Keratinocyte (primary cell): Measurements from ENCODE around the gene KIAA0825.

ENCODE experiments used
- EZH2 ChIP-seq: IDR thresholded peaks from one replicate; pipeline ENCODE4 v1.6.1; 2012; ENCODE audit warnings: inconsistent platforms, mild to moderate bottlenecking, low read length, moderate library complexity
- TF ChIP-seq, protein P1 (sequence below), 3 experiments: IDR thresholded peaks in 1 of 3; conservative IDR thresholded peaks in 1 of 3; optimal IDR thresholded peaks in 1 of 3; 2 replicates in 2 of 3; 3 replicates in 1 of 3; pipeline versions ENCODE3 to v1.5.1; 2011; ENCODE audit warnings: low read length in 3 of 3, mild to moderate bottlenecking in 3 of 3, moderate library complexity in 2 of 3, control low read depth in 1 of 3, inconsistent platforms in 1 of 3; ENCODE audit not compliant: insufficient read depth in 2 of 3; ENCODE audit errors: extremely low read depth in 1 of 3

- TF ChIP-seq, protein P1, sequence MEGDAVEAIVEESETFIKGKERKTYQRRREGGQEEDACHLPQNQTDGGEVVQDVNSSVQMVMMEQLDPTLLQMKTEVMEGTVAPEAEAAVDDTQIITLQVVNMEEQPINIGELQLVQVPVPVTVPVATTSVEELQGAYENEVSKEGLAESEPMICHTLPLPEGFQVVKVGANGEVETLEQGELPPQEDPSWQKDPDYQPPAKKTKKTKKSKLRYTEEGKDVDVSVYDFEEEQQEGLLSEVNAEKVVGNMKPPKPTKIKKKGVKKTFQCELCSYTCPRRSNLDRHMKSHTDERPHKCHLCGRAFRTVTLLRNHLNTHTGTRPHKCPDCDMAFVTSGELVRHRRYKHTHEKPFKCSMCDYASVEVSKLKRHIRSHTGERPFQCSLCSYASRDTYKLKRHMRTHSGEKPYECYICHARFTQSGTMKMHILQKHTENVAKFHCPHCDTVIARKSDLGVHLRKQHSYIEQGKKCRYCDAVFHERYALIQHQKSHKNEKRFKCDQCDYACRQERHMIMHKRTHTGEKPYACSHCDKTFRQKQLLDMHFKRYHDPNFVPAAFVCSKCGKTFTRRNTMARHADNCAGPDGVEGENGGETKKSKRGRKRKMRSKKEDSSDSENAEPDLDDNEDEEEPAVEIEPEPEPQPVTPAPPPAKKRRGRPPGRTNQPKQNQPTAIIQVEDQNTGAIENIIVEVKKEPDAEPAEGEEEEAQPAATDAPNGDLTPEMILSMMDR (optimal IDR thresholded peaks at IDR 0.05 in 1 of 3, IDR thresholded peaks at IDR 0.05 in 1 of 3, conservative IDR thresholded peaks at IDR 0.05 in 1 of 3; ENCODE audit: extremely low read depth in 1 of 3, insufficient read depth in 2 of 3, low read length in 3 of 3) = no peak
- no peak for TF ChIP-seq EZH2
These were observed 214.9 kb downstream of the KIAA0825 start for GRCh38 chr5:94403483-94403882.
